ENCODE data around the gene MAMDC4.

DNA sequence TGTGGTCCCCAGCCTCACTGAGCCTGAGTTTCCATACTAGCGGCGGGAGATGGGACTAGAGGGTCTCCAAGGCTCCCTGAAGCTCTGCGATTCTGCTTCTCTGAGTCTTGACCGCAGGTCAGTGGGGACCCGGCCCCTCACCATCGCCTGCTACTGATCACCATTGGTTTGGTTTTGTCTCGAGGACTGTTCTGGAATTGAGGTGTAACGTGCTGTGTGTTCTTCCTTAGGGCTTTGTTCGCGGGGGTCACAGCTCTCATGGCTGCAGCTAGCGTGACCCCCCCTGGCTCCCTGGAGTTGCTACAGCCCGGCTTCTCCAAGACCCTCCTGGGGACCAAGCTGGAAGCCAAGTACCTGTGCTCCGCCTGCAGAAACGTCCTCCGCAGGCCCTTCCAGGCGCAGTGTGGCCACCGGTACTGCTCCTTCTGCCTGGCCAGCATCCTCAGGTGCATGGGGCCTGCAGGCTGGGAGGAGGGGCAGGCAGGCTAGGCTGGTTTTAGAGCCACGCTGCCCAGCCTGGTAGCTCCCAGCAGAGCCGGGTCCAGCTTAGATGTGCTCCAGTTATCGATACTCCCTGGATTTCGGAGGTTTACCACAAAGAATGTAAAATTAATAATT lies 46.4 kb downstream of the MAMDC4 start:
- no peak for TF ChIP-seq FOXA1 (IDR thresholded peaks at IDR 0.05)
- no peak for TF ChIP-seq BHLHE40 (IDR thresholded peaks at IDR 0.05; ENCODE audit: borderline replicate concordance)
- TF ChIP-seq SUZ12 (IDR thresholded peaks at IDR 0.05), result no peak
- no peak for TF ChIP-seq SP1 (IDR thresholded peaks at IDR 0.05)
- no peak for TF ChIP-seq HDGF (IDR thresholded peaks at IDR 0.05; ENCODE audit: borderline replicate concordance)
